ENCODE measurements around the gene RNF34. TPM values are rescaled to one million over a fixed set of nuclear protein-coding genes. Genes with fewer than 3 reads are reported as not detected.

RNF34 gene
- polyA plus RNA-seq, 1 of the 3 experiments (the other 2 are of a cell fraction), result 29.4 TPM

GRCh38 chr12:121356657-121357056 is 43.3 kb upstream of the RNF34 start:
- Histone ChIP-seq H3K79me2 (ENCODE audit: insufficient read depth) (peaks cover under 1% of the 10 kb centered on the region; the same call in 1 of the 2 replicates), H3K9ac (no peak overlapping the region), H3K36me3 (replicated peaks in 1 of 2; ENCODE audit: control insufficient read depth in 1 of 2, insufficient read depth in 2 of 2, low read length in 1 of 2) (no peaks in the 10 kb centered on the region), H3K9me2 (no peaks in the 10 kb centered on the region), H3K9me3 (no peaks in the 10 kb centered on the region), H4K20me1 (ENCODE audit: insufficient read depth) (no peaks in the 10 kb centered on the region), H3F3A (replicated peaks; ENCODE audit: insufficient read depth) (peaks cover 11% of the 10 kb centered on the region), H3K4me2 (no peak overlapping the region), H3K4me3 (ENCODE audit: low read depth in 2 of 2, low read length in 1 of 2) (no peak overlapping the region), H3K4me1 (ENCODE audit: control insufficient read depth in 1 of 2, insufficient read depth in 2 of 2, low read depth in 1 of 2, low read length in 1 of 2) (no peaks in the 10 kb centered on the region), H3K27ac (ENCODE audit: low read depth in 2 of 2, low read length in 1 of 2) (no peak overlapping the region), H2AFZ (ENCODE audit: low read depth) (no peak overlapping the region), H3K27me3 (ENCODE audit: insufficient read depth) (no peaks in the 10 kb centered on the region)
- no peak for DNase-seq
- TF ChIP-seq PBX3 (IDR thresholded peaks at IDR 0.05) (no peak), RXRA (IDR thresholded peaks at IDR 0.05; ENCODE audit: borderline replicate concordance, low read depth) (no peak), RCOR1 (IDR thresholded peaks at IDR 0.05; ENCODE audit: low read length) (no peak), CHD2 (IDR thresholded peaks at IDR 0.05; ENCODE audit: low read length, partially characterized antibody) (no peak), RFX5 (IDR thresholded peaks at IDR 0.05; ENCODE audit: low read length) (no peak), FOSL2 (IDR thresholded peaks at IDR 0.05; ENCODE audit: borderline replicate concordance, low read depth) (no peak), POLR2AphosphoS5 (IDR thresholded peaks at IDR 0.05; ENCODE audit: low read depth, low read length) (no peak), USF2 (IDR thresholded peaks at IDR 0.05; ENCODE audit: borderline replicate concordance, low read depth, low read length) (no peak), TAF1 (IDR thresholded peaks at IDR 0.05; ENCODE audit: borderline replicate concordance, low read depth, low read length) (no peak), NFIC (IDR thresholded peaks at IDR 0.05; ENCODE audit: borderline replicate concordance) (no peak), GATA2 (CRISPR knock-in tag; IDR thresholded peaks at IDR 0.05) (no peak), CTCF (IDR thresholded peaks at IDR 0.05) (no peak), SIN3A (IDR thresholded peaks at IDR 0.05; ENCODE audit: borderline replicate concordance, low read depth, low read length) (no peak), JUND (IDR thresholded peaks at IDR 0.05) (no peak), TEAD4 (IDR thresholded peaks at IDR 0.05; ENCODE audit: borderline replicate concordance, insufficient read depth) (no peak), USF1 (IDR thresholded peaks at IDR 0.05; ENCODE audit: borderline replicate concordance, low read depth) (no peak), NRF1 (IDR thresholded peaks at IDR 0.05; ENCODE audit: low read depth, low read length) (no peak), RAD21 (IDR thresholded peaks at IDR 0.05; ENCODE audit: low read length) (no peak), REST (IDR thresholded peaks at IDR 0.05; ENCODE audit: low read depth, low read length) (no peak)
- CTCF ChIA-PET, result interaction anchor here (1.0 kb wide), 1 partner anchor 9 kb away, joined by 3 read pairs; no protein-coding TSS in a partner anchor
- POLR2A ChIA-PET, result no interaction called here
- 73% methylated on average over 3 of the region's 3 CpGs for WGBS (ENCODE audit: low lambda C conversion rate)
